Activated CD8-positive, alpha-beta memory T cell treated with anti-CD3 and anti-CD28 coated beads, Interleukin-2, amount 50 U/mL, for 4 hours (primary cell): ENCODE measurements around the gene PRKG2.

Experiments
- DNase-seq: peaks from one replicate; pipeline ENCODE4 v3.0.0-alpha.2; 2020

The PRKG2 gene

DNA sequence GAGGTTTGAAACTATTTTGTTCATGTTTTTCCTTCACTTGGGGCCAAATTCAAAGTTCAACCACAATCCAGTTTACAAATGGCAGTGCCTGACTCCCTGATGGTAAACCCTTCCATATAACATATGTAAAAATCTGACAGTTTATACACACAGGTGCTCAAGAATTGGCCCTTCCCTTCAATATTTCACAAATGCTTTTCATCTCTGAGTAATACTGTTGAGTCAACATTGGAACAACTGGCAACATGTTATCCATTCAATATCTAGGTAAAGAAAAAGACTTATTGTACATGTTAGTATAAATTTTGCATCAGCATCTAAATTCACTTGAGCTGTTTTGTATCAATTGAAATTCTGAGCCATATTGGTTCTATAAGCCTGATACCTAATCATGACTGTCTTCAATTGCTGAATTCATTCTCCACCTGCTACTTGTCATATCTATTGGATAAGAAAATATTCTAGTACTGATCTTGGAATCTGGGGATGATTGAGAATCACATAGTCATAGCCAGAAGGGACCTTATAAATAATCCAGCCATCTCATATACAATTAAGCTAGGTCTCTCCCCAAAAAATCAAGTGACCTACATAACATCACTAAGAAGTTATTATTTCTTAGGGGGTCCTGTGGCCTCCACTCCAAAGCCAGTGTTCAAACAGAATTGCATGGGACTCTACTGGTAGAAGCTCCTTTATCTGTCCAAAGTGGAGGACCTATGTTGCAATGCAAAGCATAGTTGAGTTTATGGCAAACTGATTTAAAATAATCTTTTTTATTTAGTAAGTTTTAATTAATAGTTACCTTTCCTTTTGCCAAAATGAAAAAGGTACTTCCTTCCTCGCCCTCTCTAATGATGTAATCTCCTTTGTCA lies 61.9 kb downstream of the PRKG2 start:
- no peak for DNase-seq

- DNase-seq = no peak
Observed at GRCh38 chr4:81149976-81150375, 65.0 kb downstream of the PRKG2 start.

GRCh38 chr4:81148576-81148975 lies 66.4 kb downstream of the PRKG2 start:
- no peak for DNase-seq

DNA sequence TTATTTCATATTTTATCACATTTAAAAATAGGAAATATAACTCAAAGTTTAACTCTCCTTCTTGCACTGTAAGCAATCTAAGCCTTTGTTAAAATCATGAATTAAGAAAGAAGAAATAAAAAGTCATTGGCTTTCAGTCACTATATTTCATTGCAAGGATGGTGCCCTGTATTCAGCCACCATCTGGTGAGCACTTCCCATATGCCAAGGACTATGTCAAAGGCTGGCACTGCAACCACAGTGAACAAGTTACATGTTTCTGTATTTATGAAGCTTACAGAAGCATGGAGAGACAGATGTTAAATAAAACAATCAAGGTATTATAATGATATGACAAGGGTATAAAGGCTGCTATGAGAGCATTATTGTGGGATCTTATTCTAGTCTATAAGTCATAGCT lies 68.6 kb downstream of the PRKG2 start:
- no peak for DNase-seq

GRCh38 chr4:81143183-81143582 lies 71.8 kb downstream of the PRKG2 start:
- DNase-seq = no peak

GRCh38 chr4:81142744-81143143 lies 72.3 kb downstream of the PRKG2 start:
- no peak for DNase-seq

DNA sequence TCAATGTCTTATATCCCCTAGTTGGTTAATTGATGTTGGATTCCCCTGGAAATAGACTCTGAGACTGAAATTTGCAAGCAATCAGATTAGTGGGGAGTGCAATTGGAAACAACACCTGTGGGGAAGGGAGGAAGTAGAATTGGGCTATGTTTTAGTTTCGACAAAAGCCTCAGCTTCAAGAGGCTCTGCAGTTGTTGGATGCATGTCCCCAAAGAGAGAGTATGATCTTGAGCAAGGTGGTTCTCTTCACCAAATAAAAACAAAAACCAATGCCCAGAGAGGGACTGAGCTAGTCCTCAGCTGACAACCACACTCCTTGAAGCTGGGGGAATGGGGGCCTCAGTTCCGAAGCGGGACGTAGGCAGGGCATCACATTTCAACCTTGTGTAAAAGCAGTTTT lies 77.1 kb downstream of the PRKG2 start:
- no peak for DNase-seq

GRCh38 chr4:81137446-81137845 lies 77.6 kb downstream of the PRKG2 start:
- no peak for DNase-seq

DNA sequence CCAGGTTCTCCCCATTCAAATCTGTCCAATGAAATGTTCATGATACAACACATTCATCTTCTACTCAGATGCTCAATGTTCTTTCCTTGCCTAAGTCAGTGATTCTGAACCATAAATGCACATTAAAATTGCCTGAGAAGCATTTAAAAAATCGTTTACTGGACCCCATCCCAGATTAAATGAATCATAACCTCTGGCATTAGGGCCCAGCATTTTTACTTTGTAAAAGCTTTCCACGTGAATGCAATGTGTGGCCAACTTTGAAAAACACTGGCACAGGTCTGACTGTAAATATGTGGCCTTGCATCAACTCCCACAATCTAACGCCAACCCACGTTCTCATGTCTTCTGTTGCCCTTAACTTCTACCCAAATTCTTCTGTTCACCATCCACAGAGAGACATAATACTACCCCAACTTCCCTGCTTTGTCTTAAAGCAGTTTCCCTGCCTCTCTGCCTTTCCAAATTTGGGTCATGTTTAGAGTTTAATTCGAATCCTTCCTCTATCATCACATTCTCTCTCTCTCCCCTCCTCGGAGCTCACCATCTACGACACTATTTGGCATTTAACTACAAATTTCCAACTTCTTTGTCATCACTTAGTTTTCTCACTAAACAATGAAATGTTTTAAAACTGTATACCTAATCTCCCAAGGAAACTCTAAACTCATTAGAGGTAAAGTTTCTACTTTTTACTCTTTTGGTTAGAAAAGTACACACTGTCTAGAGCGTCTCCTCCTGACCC lies 78.7 kb downstream of the PRKG2 start:
- DNase-seq = no peak

GRCh38 chr4:81135501-81135900 lies 79.5 kb downstream of the PRKG2 start:
- DNase-seq = no peak

DNA sequence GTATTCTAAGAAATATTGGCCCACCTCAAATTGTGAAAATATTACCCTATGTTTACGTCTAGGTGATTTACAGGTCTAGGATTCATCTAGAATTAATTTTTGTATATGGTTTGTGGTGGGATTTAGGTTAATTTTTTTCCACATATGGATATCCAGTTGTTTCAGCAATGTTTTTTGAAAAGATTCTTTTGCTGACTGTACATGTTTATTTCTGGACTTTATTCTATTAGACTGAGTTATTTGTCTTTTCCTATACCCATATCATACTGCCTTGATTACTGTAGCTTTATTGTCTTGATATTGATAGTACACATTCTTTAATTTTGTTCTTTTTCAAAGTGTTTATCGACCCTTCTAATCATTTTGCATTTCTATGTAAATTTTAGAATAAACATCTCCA lies 83.5 kb downstream of the PRKG2 start:
- no peak for DNase-seq

GRCh38 chr4:81131066-81131465 lies 84.0 kb downstream of the PRKG2 start:
- no peak for DNase-seq

GRCh38 chr4:81130569-81130968 lies 84.5 kb downstream of the PRKG2 start:
- no peak for DNase-seq

GRCh38 chr4:81120055-81120454 lies 95.0 kb downstream of the PRKG2 start:
- DNase-seq = no peak

GRCh38 chr4:81118086-81118485 lies 96.9 kb downstream of the PRKG2 start:
- DNase-seq = no peak

GRCh38 chr4:81116566-81116965 lies 98.5 kb downstream of the PRKG2 start:
- no peak for DNase-seq

GRCh38 chr4:81113024-81113423 lies 102.0 kb downstream of the PRKG2 start:
- no peak for DNase-seq

DNA sequence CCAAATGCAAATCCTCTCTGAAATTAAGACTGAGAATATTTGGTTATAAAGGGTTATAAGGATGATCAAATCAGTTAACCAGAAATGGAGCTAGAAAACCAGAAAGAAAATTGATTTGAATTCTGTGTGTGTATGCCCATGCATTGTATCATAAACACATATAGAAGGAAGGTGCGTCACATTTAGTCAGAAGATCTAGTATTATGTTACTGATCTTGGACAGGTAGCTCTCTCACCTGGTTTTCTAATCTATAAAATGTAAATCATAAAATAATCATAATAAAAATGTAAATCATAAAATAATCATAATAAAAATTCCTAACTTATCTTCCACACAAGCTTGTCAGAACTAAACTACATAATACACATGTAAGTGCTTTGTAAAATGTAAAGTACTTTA lies 105.7 kb downstream of the PRKG2 start:
- no peak for DNase-seq

DNA sequence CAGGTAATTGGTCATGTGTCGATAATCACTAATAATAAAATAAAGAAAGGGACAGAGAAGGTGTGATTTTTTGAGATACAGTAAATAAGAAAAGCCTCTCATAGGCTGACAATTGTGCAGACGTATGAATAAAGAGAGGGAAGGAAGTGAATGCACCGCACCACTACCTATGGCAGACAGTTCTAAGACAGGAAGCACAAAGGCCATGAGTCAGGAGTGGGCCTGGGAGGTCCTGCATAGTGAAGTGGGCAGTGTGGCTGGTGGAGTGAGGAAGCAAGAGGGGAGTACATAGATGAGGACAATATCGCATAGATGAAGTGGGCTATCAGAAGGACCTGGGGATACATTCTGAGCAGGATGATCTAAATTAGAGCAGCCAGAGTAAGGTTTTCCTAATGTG lies 108.9 kb downstream of the PRKG2 start:
- no peak for DNase-seq

DNA sequence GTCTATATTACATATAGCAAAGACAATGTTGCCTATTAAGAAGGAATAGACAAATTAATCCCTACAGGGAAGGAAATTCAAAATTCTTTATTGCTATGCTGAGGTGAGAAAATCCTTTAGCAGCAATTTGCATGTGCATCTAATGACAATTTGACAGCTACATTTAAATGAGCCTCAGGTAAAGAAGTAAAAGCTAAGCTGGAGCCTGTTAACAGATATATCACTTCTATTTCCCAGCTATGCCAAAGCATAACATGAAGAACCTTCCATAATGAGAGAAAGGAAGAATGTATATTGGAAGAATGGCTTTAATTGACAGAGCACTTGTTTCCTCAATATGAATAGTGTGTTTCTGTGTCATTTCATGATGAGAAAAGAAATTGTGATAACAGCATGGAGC lies 112.9 kb downstream of the PRKG2 start:
- DNase-seq = no peak

- DNase-seq = no peak
Observed at GRCh38 chr4:81096566-81096965, 118.5 kb downstream of the PRKG2 start.

DNA sequence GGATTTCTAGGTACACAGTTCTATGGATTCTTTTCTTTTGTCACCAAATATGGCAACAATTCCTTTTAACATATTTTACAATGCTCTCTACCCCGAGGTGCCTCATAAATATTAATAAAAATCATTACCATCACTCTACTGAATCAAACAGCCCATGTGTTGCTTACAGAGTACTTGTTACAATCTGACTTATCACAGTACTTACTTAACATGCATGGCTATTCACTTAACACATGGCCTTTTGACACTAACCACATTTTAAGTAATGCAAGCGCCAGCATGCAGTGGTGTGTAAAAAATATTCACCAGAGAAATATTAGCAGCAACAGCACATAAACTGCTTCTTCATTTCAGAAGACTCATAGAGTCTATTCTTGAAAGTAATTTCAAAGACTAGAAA lies 119.6 kb downstream of the PRKG2 start:
- no peak for DNase-seq

DNA sequence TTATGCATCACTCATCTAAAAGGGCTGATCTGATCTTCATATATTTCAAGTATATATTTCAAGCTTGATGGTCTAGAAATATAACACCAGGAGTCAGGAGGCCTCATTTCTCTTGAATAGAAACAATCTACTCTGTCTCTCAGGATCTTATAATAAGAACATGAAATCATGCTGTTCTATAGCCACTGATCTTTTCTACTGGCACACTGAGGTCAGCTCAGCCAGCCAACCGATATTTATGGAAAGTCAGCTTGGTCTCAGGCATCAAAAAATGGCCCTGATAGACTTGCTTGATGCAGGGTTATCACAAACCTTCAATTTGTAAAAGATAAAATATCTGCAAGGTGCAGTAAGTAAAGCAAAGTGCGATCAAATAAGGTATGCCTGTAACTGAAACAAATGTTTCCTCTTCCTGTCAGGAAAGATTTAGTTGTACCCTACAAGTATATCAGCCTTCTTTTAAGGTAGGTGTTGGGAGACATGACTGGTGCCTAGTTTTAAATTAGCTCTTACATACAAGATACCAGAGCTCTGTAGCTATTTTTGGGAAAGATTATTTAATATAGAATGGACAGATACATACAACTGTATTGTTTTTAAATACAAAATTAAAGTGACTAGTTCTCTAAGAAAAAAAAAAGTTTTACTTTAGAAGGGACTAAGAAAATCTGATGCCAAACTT lies 121.2 kb downstream of the PRKG2 start:
- DNase-seq = no peak

- no peak for DNase-seq
Observed at GRCh38 chr4:81085979-81086378, 129.0 kb downstream of the PRKG2 start.
